Measurements from ENCODE around the gene EIF4B.

The EIF4B gene

GRCh38 chr12:53071591-53072551, 65.6 kb downstream of the EIF4B start:
- Histone ChIP-seq H3K9me3 (ENCODE audit: severe bottlenecking) (no peaks in the 10 kb centered on the region), H3K27ac (peak overlapping the region; percentile 33; the same call in 1 of the 2 replicates), H3K36me3 (peaks cover 15% of the 10 kb centered on the region), H3K27me3 (ENCODE audit: insufficient read depth, low read depth, severe bottlenecking) (no peaks in the 10 kb centered on the region), H3K4me3 (ENCODE audit: low read depth, low read length) (no peak overlapping the region)
- peak; percentile 59 for DNase-seq
- TF ChIP-seq, protein P1, sequence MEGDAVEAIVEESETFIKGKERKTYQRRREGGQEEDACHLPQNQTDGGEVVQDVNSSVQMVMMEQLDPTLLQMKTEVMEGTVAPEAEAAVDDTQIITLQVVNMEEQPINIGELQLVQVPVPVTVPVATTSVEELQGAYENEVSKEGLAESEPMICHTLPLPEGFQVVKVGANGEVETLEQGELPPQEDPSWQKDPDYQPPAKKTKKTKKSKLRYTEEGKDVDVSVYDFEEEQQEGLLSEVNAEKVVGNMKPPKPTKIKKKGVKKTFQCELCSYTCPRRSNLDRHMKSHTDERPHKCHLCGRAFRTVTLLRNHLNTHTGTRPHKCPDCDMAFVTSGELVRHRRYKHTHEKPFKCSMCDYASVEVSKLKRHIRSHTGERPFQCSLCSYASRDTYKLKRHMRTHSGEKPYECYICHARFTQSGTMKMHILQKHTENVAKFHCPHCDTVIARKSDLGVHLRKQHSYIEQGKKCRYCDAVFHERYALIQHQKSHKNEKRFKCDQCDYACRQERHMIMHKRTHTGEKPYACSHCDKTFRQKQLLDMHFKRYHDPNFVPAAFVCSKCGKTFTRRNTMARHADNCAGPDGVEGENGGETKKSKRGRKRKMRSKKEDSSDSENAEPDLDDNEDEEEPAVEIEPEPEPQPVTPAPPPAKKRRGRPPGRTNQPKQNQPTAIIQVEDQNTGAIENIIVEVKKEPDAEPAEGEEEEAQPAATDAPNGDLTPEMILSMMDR (IDR thresholded peaks at IDR 0.05; ENCODE audit: low read depth, low read length) = peak; percentile 33; the same call in 1 of the 2 replicates

DNA sequence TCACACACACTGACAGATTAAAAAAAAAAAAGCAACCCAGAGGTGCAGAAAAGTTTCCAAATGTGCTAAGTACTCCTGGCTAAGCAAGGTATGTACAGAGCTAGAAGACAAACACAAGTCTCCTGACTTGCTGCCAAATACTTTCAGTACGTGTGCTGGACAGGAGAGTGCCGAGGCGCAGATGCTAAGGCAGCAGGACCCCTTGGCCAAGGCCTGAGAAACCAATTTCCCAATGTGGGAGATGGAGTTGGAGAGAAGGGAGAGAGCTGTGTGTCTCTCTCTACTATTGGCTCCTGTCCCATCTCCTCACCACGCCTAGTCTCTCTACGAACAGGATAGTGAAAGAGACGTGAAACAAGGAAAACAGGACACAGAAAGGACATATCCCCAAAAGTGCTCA, 67.6 kb downstream of the EIF4B start:
- Histone ChIP-seq H3K36me3 (peaks cover 15% of the 10 kb centered on the region), H3K4me3 (ENCODE audit: low read depth, low read length) (no peak overlapping the region), H3K27ac (no peak overlapping the region), H3K9me3 (ENCODE audit: severe bottlenecking) (no peaks in the 10 kb centered on the region), H3K27me3 (ENCODE audit: insufficient read depth, low read depth, severe bottlenecking) (no peaks in the 10 kb centered on the region)
- DNase-seq = no peak
- TF ChIP-seq, protein P1 (IDR thresholded peaks at IDR 0.05; ENCODE audit: low read depth, low read length) = no peak

DNA sequence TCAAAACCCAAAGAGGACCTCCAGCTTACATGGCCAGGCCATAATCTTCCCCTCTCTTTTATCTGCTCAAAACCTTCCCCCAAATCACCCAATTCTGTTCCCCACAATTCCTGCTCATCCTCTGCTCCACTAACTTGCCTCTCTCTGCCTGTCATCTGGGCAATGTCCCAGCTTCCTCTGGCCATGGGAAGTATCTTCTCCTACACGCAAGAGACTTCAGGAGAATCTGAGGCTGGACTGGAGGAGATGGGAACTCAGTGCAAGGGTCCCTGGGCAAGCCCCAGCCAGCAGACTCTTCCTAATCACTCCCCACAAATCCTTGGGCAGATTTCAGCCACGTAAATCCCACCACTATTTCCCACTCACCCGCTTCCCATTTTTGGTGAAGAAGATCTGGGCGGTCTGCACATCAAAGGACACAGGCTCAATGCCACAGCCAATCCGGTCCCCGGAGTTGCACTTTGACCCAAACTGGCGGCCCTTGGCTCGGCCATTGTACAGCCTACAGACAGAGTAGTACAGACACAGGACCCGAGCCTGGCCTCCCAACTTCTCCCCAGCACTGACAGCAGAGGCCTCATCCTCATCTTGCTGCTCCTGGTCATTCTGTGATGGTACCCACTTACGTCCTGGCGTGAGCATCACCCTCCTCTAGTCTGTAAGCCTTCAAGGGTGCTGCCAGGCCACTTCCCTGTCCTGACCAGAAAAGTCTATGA, 68.2 kb downstream of the EIF4B start:
- H3K4me3 ChIP-seq (ENCODE audit: low read depth, low read length) = no peak overlapping the region
- H3K36me3 ChIP-seq = peaks cover 15% of the 10 kb centered on the region
- no peaks in the 10 kb centered on the region for H3K9me3 ChIP-seq (ENCODE audit: severe bottlenecking)
- no peak for DNase-seq
- no peak overlapping the region for H3K27ac ChIP-seq
- H3K27me3 ChIP-seq (ENCODE audit: insufficient read depth, low read depth, severe bottlenecking) = no peaks in the 10 kb centered on the region
- TF ChIP-seq, protein P1 (IDR thresholded peaks at IDR 0.05; ENCODE audit: low read depth, low read length) = no peak

DNA sequence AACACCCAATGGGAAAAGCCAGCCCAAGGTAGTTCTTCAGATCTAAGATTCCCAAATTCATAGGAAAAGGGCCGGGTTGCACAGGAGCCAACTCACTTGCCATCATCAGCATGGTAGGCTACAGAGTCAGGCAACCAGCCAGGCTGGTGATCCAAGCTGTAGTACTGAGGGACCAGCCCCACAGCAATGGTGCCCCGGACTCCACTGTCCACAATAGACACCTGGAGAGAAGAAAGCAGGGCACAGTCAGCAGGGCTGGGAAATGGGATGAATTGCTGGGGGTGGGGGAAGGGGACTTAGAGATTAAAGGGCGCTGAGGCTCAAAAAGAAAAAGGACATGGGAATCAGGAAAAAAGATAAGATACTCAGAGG, 68.7 kb downstream of the EIF4B start:
- no peaks in the 10 kb centered on the region for H3K9me3 ChIP-seq (ENCODE audit: severe bottlenecking)
- no peak overlapping the region for H3K27ac ChIP-seq
- TF ChIP-seq, protein P1 (IDR thresholded peaks at IDR 0.05; ENCODE audit: low read depth, low read length) = no peak
- H3K27me3 ChIP-seq (ENCODE audit: insufficient read depth, low read depth, severe bottlenecking) = no peaks in the 10 kb centered on the region
- DNase-seq = no peak
- H3K36me3 ChIP-seq = peaks cover 15% of the 10 kb centered on the region
- H3K4me3 ChIP-seq (ENCODE audit: low read depth, low read length) = no peak overlapping the region

DNA sequence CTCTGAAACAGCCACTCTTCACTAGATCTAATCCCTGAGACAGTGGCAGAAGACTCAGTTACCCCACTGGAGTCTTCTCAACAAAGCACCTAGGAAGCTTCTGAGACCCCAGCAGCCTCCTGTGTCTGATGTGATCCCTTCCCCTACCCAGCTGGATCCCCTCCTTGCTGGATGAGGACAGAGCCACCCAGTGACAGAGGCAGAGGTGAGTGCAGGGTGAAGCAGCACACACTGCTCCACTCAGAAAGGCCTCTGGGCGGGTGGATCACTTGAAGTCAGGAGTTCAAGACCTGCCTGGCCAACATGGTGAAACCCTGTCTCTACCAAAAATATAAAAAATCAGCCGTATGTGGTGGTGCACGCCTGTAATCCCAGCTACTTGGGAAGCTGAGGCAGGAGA, 70.2 kb downstream of the EIF4B start:
- H3K9me3 ChIP-seq (ENCODE audit: severe bottlenecking) = no peaks in the 10 kb centered on the region
- TF ChIP-seq, protein P1 (IDR thresholded peaks at IDR 0.05; ENCODE audit: low read depth, low read length) = no peak
- no peaks in the 10 kb centered on the region for H3K27me3 ChIP-seq (ENCODE audit: insufficient read depth, low read depth, severe bottlenecking)
- H3K36me3 ChIP-seq = peaks cover 15% of the 10 kb centered on the region
- H3K4me3 ChIP-seq (ENCODE audit: low read depth, low read length) = no peak overlapping the region
- no peak overlapping the region for H3K27ac ChIP-seq
- no peak for DNase-seq
